Measurements from ENCODE around the gene PSD. TPM values are rescaled to one million over a fixed set of nuclear protein-coding genes. Genes with fewer than 3 reads are reported as not detected.

Gene PSD
- 10 to 100 TPM in 2 of 6 donors, 1 to 10 TPM in 4; 1.1 to 28.3 (median 3.5) TPM for total RNA-seq

GRCh38 chr10:102418622-102419268 lies at the start of gene PSD:
PSD (minus strand) TSS chr10:102418785; CDS start chr10:102417038, 1,747 bp downstream.
- 0 to 5% methylated on average over 1 to 31 of the region's 45 CpGs for WGBS, 2 donors
- DNase-seq (peak in 1 of 2 donors; percentile 72), ATAC-seq (ENCODE audit: low FRiP score in 2 of 2) (no peak)
- H3K27me3 ChIP-seq, result peaks cover 0 to 17% (median 1%) of the 10 kb centered on the region in 4 donors
- H3K4me3 ChIP-seq, result peak within 1 kb of the TSS in 3 of 4 donors; percentile 69 to 94 (median 78)
- TF ChIP-seq POLR2A (IDR thresholded peaks at IDR 0.05) (no peak), POLR2AphosphoS5 (IDR thresholded peaks at IDR 0.05) (no peak), CTCF (IDR thresholded peaks at IDR 0.05) (no peak), EP300 (IDR thresholded peaks at IDR 0.05) (no peak)
- peaks cover 0 to 3% (median 0%) of the 10 kb centered on the region in 4 donors for H3K9me3 ChIP-seq
- peaks cover 26 to 38% (median 33%) of the 10 kb centered on the region in 4 donors for H3K4me1 ChIP-seq
- H3K27ac ChIP-seq, result no peak within 1 kb of the TSS
- H3K36me3 ChIP-seq, result peaks cover 0 to 8% (median 7%) of the 10 kb centered on the region in 4 donors

- Histone ChIP-seq H3K4me3 (no peak overlapping the region), H3K27ac (peak overlapping the region; percentile 64 to 83 (median 78)), H3K9me3 (no peaks in the 10 kb centered on the region), H3K27me3 (no peaks in the 10 kb centered on the region), H3K4me1 (peaks cover 4 to 20% (median 17%) of the 10 kb centered on the region in 4 donors), H3K36me3 (peaks cover 0 to 15% (median 0%) of the 10 kb centered on the region in 4 donors)
- WGBS, 2 donors, result 45 to 67% methylated on average over 6 of the region's 6 CpGs
- ATAC-seq (ENCODE audit: low FRiP score in 2 of 2) (peak in 1 of 2 donors; percentile 62), DNase-seq (peak in 1 of 2 donors; percentile 79)
- TF ChIP-seq CTCF (IDR thresholded peaks at IDR 0.05) (no peak), POLR2AphosphoS5 (IDR thresholded peaks at IDR 0.05) (peak; percentile 43 to 68), POLR2A (IDR thresholded peaks at IDR 0.05) (no peak), EP300 (IDR thresholded peaks at IDR 0.05) (no peak)
These were observed 49.4 kb upstream of the PSD start for GRCh38 chr10:102467971-102468438.

- H3K9me3 ChIP-seq, result no peaks in the 10 kb centered on the region
- no peak overlapping the region for H3K4me3 ChIP-seq
- no peak for ATAC-seq (ENCODE audit: low FRiP score in 2 of 2)
- 78 to 93% methylated on average over 6 of the region's 6 CpGs for WGBS, 2 donors
- H3K27me3 ChIP-seq, result no peaks in the 10 kb centered on the region
- no peak for DNase-seq
- peaks cover 11 to 27% (median 24%) of the 10 kb centered on the region in 4 donors for H3K4me1 ChIP-seq
- peak overlapping the region; percentile 30 to 83 (median 78) for H3K27ac ChIP-seq
- peaks cover 0 to 15% (median 0%) of the 10 kb centered on the region in 4 donors for H3K36me3 ChIP-seq
- TF ChIP-seq CTCF (IDR thresholded peaks at IDR 0.05) (no peak), POLR2A (IDR thresholded peaks at IDR 0.05) (no peak), POLR2AphosphoS5 (IDR thresholded peaks at IDR 0.05) (no peak), EP300 (IDR thresholded peaks at IDR 0.05) (no peak)
These were observed 48.7 kb upstream of the PSD start for GRCh38 chr10:102467318-102467717.

- 69 to 72% methylated on average over 3 of the region's 3 CpGs for WGBS, 2 donors
- DNase-seq (no peak), ATAC-seq (ENCODE audit: low FRiP score in 2 of 2) (no peak)
- Histone ChIP-seq H3K27ac (no peak overlapping the region), H3K4me1 (peaks cover 21 to 41% (median 39%) of the 10 kb centered on the region in 4 donors), H3K4me3 (no peak overlapping the region), H3K27me3 (no peaks in the 10 kb centered on the region), H3K36me3 (peaks cover 0 to 2% (median 0%) of the 10 kb centered on the region in 4 donors), H3K9me3 (no peaks in the 10 kb centered on the region)
- no peak for TF ChIP-seq EP300 (IDR thresholded peaks at IDR 0.05)
- TF ChIP-seq POLR2AphosphoS5 (IDR thresholded peaks at IDR 0.05), result no peak
- no peak for TF ChIP-seq CTCF (IDR thresholded peaks at IDR 0.05)
- no peak for TF ChIP-seq POLR2A (IDR thresholded peaks at IDR 0.05)
These were observed 46.9 kb upstream of the PSD start for GRCh38 chr10:102465466-102465865.
